ENCODE results near the gene MAP3K13.

- TF ChIP-seq NFRKB (IDR thresholded peaks at IDR 0.05) = no peak
- no peak for TF ChIP-seq CTBP1 (IDR thresholded peaks at IDR 0.05; ENCODE audit: borderline replicate concordance)
- TF ChIP-seq, protein P1, sequence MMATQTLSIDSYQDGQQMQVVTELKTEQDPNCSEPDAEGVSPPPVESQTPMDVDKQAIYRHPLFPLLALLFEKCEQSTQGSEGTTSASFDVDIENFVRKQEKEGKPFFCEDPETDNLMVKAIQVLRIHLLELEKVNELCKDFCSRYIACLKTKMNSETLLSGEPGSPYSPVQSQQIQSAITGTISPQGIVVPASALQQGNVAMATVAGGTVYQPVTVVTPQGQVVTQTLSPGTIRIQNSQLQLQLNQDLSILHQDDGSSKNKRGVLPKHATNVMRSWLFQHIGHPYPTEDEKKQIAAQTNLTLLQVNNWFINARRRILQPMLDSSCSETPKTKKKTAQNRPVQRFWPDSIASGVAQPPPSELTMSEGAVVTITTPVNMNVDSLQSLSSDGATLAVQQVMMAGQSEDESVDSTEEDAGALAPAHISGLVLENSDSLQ (IDR thresholded peaks at IDR 0.05) = no peak
- TF ChIP-seq ZNF384 (IDR thresholded peaks at IDR 0.05) = no peak
- no peak for TF ChIP-seq HDGF (IDR thresholded peaks at IDR 0.05; ENCODE audit: borderline replicate concordance)
- TF ChIP-seq SP1 (IDR thresholded peaks at IDR 0.05) = no peak
- no peak for TF ChIP-seq TARDBP (IDR thresholded peaks at IDR 0.05)
- TF ChIP-seq FOXM1 (IDR thresholded peaks at IDR 0.05; ENCODE audit: borderline replicate concordance) = no peak
- TF ChIP-seq BHLHE40 (IDR thresholded peaks at IDR 0.05; ENCODE audit: borderline replicate concordance) = no peak
- TF ChIP-seq ARNT (IDR thresholded peaks at IDR 0.05) = no peak
- no peak for TF ChIP-seq FOXA1 (IDR thresholded peaks at IDR 0.05)
- no peak for TF ChIP-seq ELF4 (IDR thresholded peaks at IDR 0.05)
- no peak for TF ChIP-seq L3MBTL2 (conservative IDR thresholded peaks at IDR 0.05)
- TF ChIP-seq FOXK2 (IDR thresholded peaks at IDR 0.05) = no peak
These were observed 85.2 kb downstream of the MAP3K13 start for GRCh38 chr3:185448107-185448506.

Measured in HEK293T (cell line).